ENCODE data around the gene THUMPD1.
"Not testable (repeated sequence)": the region's sequence is repeated elsewhere in the genome, so short reads cannot be mapped to it uniquely, and the experiment has no call there.

Gene THUMPD1

GRCh38 chr16:20695024-20695423 lies 46.6 kb downstream of the THUMPD1 start:
- no peak for DNase-seq (ENCODE audit: low read depth in 2 of 2)

DNA sequence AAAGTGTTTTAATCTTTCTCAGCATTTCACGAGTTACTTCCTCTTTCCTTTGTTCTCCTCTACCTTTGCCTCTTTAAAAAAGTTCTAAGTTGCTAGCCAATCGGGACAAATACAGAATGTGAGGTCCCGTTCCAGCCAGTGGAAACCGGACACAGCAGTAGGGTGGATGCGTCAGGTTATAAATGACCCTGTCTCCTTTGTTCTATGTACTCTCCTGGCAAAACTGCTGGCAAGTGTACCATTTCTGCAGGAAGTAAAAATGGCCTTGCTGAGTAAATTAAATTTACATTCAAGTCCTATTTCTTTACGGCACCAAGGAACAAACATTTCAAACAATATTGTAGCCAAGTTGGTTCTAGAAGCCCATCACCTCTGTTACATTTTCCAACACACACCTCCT lies 47.5 kb downstream of the THUMPD1 start:
- not testable (repeated sequence) for DNase-seq (ENCODE audit: low read depth in 2 of 2)

DNA sequence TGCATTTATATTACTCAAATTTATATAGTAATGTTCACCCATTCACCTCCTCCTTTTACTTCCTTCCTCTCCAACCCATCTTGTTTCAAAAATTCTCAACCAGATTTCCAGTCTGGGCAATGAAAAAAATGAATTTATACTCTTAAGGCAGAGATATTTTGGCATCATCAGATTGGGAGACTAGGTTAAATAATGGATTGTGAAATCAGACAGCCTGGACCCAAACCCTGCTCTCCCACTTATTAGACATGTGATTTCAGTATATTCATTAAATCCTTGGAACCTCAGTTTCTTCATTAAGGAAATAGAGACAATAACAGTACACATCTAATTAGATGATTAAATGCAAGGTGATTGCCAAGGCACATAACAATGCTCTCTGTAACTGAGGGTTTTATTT lies 52.0 kb downstream of the THUMPD1 start:
- DNase-seq (ENCODE audit: low read depth in 2 of 2), result no peak

GRCh38 chr16:20683812-20684211 lies 57.8 kb downstream of the THUMPD1 start:
- DNase-seq (ENCODE audit: low read depth in 2 of 2), result no peak

Data from activated CD4-positive, alpha-beta T cell treated with anti-CD3 and anti-CD28 coated beads for 24 hours (primary cell).